ENCODE results near the gene ALPG. TPM values are rescaled to one million over a fixed set of nuclear protein-coding genes. Genes with fewer than 3 reads are reported as not detected.
"Not testable (repeated sequence)": the region's sequence is repeated elsewhere in the genome, so short reads cannot be mapped to it uniquely, and the experiment has no call there.

The ALPG gene
- total RNA-seq, 2 donors from 2014 or later: not detected

GRCh38 chr2:232447638-232448303 lies 41.1 kb downstream of the ALPG start:
- peaks cover 4% of the 10 kb centered on the region for H3K27me3 Mint-ChIP-seq
- H3K36me3 Mint-ChIP-seq (ENCODE audit: low read depth): no peaks in the 10 kb centered on the region
- no peaks in the 10 kb centered on the region for H3K9me3 ChIP-seq (ENCODE audit: control insufficient read depth, low read length, poor library complexity, severe bottlenecking)
- DNase-seq (no peak), ATAC-seq (no peak)
- no peak overlapping the region for H3K4me3 Mint-ChIP-seq
- no peaks in the 10 kb centered on the region for H3K4me1 Mint-ChIP-seq
- H3K27ac Mint-ChIP-seq: no peak overlapping the region

- no peaks in the 10 kb centered on the region for H3K4me1 Mint-ChIP-seq
- DNase-seq (no peak), ATAC-seq (no peak)
- no peak overlapping the region for H3K27ac Mint-ChIP-seq
- no peaks in the 10 kb centered on the region for H3K36me3 Mint-ChIP-seq (ENCODE audit: low read depth)
- H3K27me3 Mint-ChIP-seq: peaks cover 5% of the 10 kb centered on the region
- H3K9me3 ChIP-seq (ENCODE audit: control insufficient read depth, low read length, poor library complexity, severe bottlenecking): no peaks in the 10 kb centered on the region
- no peak overlapping the region for H3K4me3 Mint-ChIP-seq
Observed at GRCh38 chr2:232448304-232448690, 41.7 kb downstream of the ALPG start.

- ATAC-seq (no peak), DNase-seq (no peak)
- Mint-ChIP-seq H3K36me3 (ENCODE audit: low read depth) (no peaks in the 10 kb centered on the region), H3K4me1 (no peaks in the 10 kb centered on the region), H3K4me3 (no peak overlapping the region), H3K27ac (no peak overlapping the region), H3K27me3 (peaks cover 10% of the 10 kb centered on the region)
- no peaks in the 10 kb centered on the region for H3K9me3 ChIP-seq (ENCODE audit: control insufficient read depth, low read length, poor library complexity, severe bottlenecking)
Observed at GRCh38 chr2:232449964-232450363, 43.3 kb downstream of the ALPG start.

GRCh38 chr2:232451645-232452044 lies 45.0 kb downstream of the ALPG start:
- DNase-seq; H3K4me3 Mint-ChIP-seq; H3K4me1 Mint-ChIP-seq; H3K27ac Mint-ChIP-seq; H3K9me3 ChIP-seq (ENCODE audit: control insufficient read depth, low read length, poor library complexity, severe bottlenecking); H3K36me3 Mint-ChIP-seq (ENCODE audit: low read depth); ATAC-seq: not testable (repeated sequence)
- H3K27me3 Mint-ChIP-seq: peaks cover 19% of the 10 kb centered on the region

GRCh38 chr2:232454630-232455029 lies 48.0 kb downstream of the ALPG start:
- ATAC-seq: no peak
- no peak for DNase-seq
- Mint-ChIP-seq H3K36me3 (ENCODE audit: low read depth) (no peaks in the 10 kb centered on the region), H3K4me1 (no peaks in the 10 kb centered on the region), H3K27me3 (peaks cover 37% of the 10 kb centered on the region), H3K4me3 (no peak overlapping the region), H3K27ac (no peak overlapping the region)
- no peaks in the 10 kb centered on the region for H3K9me3 ChIP-seq (ENCODE audit: control insufficient read depth, low read length, poor library complexity, severe bottlenecking)

GRCh38 chr2:232455426-232456255 lies 49.0 kb downstream of the ALPG start, which contains the start of gene ALPI:
TSS of gene ALPI (plus strand) at chr2:232456153. CDS start at chr2:232456200, 47 bp downstream.
- no peak within 1 kb of the TSS for H3K4me3 Mint-ChIP-seq
- no peaks in the 10 kb centered on the region for H3K36me3 Mint-ChIP-seq (ENCODE audit: low read depth)
- H3K4me1 Mint-ChIP-seq: no peaks in the 10 kb centered on the region
- no peak for DNase-seq
- peaks cover 45% of the 10 kb centered on the region for H3K27me3 Mint-ChIP-seq
- H3K27ac Mint-ChIP-seq: no peak within 1 kb of the TSS
- H3K9me3 ChIP-seq (ENCODE audit: control insufficient read depth, low read length, poor library complexity, severe bottlenecking): no peaks in the 10 kb centered on the region
- ATAC-seq: no peak

- no peak for DNase-seq
- Mint-ChIP-seq H3K27me3 (peaks cover 44% of the 10 kb centered on the region), H3K4me3 (no peak overlapping the region), H3K4me1 (no peaks in the 10 kb centered on the region), H3K27ac (no peak overlapping the region), H3K36me3 (ENCODE audit: low read depth) (no peaks in the 10 kb centered on the region)
- no peak for ATAC-seq
- H3K9me3 ChIP-seq (ENCODE audit: control insufficient read depth, low read length, poor library complexity, severe bottlenecking): no peaks in the 10 kb centered on the region
Observed at GRCh38 chr2:232456296-232457120, 49.9 kb downstream of the ALPG start.

GRCh38 chr2:232457121-232458011 lies 50.7 kb downstream of the ALPG start:
- Mint-ChIP-seq H3K36me3 (ENCODE audit: low read depth) (no peaks in the 10 kb centered on the region), H3K4me3 (no peak overlapping the region), H3K4me1 (no peaks in the 10 kb centered on the region), H3K27me3 (peaks cover 41% of the 10 kb centered on the region), H3K27ac (no peak overlapping the region)
- no peak for ATAC-seq
- DNase-seq: no peak
- no peaks in the 10 kb centered on the region for H3K9me3 ChIP-seq (ENCODE audit: control insufficient read depth, low read length, poor library complexity, severe bottlenecking)

- H3K4me1 Mint-ChIP-seq: no peaks in the 10 kb centered on the region
- no peak overlapping the region for H3K4me3 Mint-ChIP-seq
- DNase-seq (no peak), ATAC-seq (no peak)
- no peaks in the 10 kb centered on the region for H3K9me3 ChIP-seq (ENCODE audit: control insufficient read depth, low read length, poor library complexity, severe bottlenecking)
- H3K36me3 Mint-ChIP-seq (ENCODE audit: low read depth): no peaks in the 10 kb centered on the region
- peaks cover 48% of the 10 kb centered on the region for H3K27me3 Mint-ChIP-seq
- H3K27ac Mint-ChIP-seq: no peak overlapping the region
Observed at GRCh38 chr2:232458051-232458660, 51.5 kb downstream of the ALPG start.

- no peak for ATAC-seq
- DNase-seq: no peak
- H3K36me3 Mint-ChIP-seq (ENCODE audit: low read depth): no peaks in the 10 kb centered on the region
Observed at GRCh38 chr2:232458661-232459418, 52.2 kb downstream of the ALPG start.

GRCh38 chr2:232459419-232460035 lies 52.9 kb downstream of the ALPG start:
- no peak for ATAC-seq
- Mint-ChIP-seq H3K36me3 (ENCODE audit: low read depth) (no peaks in the 10 kb centered on the region), H3K4me1 (no peaks in the 10 kb centered on the region), H3K27me3 (peaks cover 51% of the 10 kb centered on the region), H3K4me3 (no peak overlapping the region), H3K27ac (no peak overlapping the region)
- DNase-seq: no peak
- H3K9me3 ChIP-seq (ENCODE audit: control insufficient read depth, low read length, poor library complexity, severe bottlenecking): no peaks in the 10 kb centered on the region

More at GRCh38 chr2:232458661-232459418, 52.2 kb downstream of the ALPG start:
- Mint-ChIP-seq H3K27ac (no peak overlapping the region), H3K4me1 (no peaks in the 10 kb centered on the region), H3K4me3 (no peak overlapping the region), H3K27me3 (peaks cover 46% of the 10 kb centered on the region)
- H3K9me3 ChIP-seq (ENCODE audit: control insufficient read depth, low read length, poor library complexity, severe bottlenecking): no peaks in the 10 kb centered on the region
